Gastrocnemius medialis (tissue), 4 donors: Measurements from ENCODE around the gene SLC6A19.
"Not testable (repeated sequence)": the region's sequence is repeated elsewhere in the genome, so short reads cannot be mapped to it uniquely, and the experiment has no call there.

Source experiments
- CTCF ChIP-seq, 5 experiments: fragments of 450-650 bp in 3 of 5; fragments of 200-600 bp in 2 of 5; sonication (generic) in 2 of 5; IDR thresholded peaks in 4 of 5; conservative IDR thresholded peaks in 1 of 5; 1 replicate in 4 of 5; 2 replicates in 1 of 5; pipeline ENCODE4 v1.5.1; 2016 to 2019; ENCODE audit warnings: antibody characterized with exemption in 5 of 5, mild to moderate bottlenecking in 3 of 5, moderate library complexity in 3 of 5
- POLR2A ChIP-seq, 2 donors: fragments of 450-650 bp; IDR thresholded peaks; one replicate each; pipeline ENCODE4 v1.6.1; 2017; ENCODE audit warnings: antibody characterized with exemption in 2 of 2, mild to moderate bottlenecking in 2 of 2, moderate library complexity in 2 of 2

- not testable (repeated sequence) for TF ChIP-seq CTCF (IDR thresholded peaks at IDR 0.05 in 4 of 5, conservative IDR thresholded peaks at IDR 0.05 in 1 of 5); POLR2A (IDR thresholded peaks at IDR 0.05)
Measured at GRCh38 chr5:1267464-1267863, 66.1 kb downstream of the SLC6A19 start.
